Loucy (cell line): ENCODE results near the gene FAM229B.
"Not testable (repeated sequence)": the region's sequence is repeated elsewhere in the genome, so short reads cannot be mapped to it uniquely, and the experiment has no call there.

ENCODE experiments used
- EZH2phosphoT487 ChIP-seq: fragments of 200-600 bp; IDR thresholded peaks from 2 replicates; pipeline ENCODE4 v1.6.1; 2018; ENCODE audit warnings: antibody characterized with exemption, mild to moderate bottlenecking, moderate library complexity, borderline replicate concordance
- TF ChIP-seq, protein P1 (sequence below): fragments of 200-600 bp; sonication (generic); conservative IDR thresholded peaks from 2 replicates; pipeline ENCODE4 v1.5.1; 2014; ENCODE audit warnings: mild to moderate bottlenecking, antibody characterized with exemption, low read length

DNA sequence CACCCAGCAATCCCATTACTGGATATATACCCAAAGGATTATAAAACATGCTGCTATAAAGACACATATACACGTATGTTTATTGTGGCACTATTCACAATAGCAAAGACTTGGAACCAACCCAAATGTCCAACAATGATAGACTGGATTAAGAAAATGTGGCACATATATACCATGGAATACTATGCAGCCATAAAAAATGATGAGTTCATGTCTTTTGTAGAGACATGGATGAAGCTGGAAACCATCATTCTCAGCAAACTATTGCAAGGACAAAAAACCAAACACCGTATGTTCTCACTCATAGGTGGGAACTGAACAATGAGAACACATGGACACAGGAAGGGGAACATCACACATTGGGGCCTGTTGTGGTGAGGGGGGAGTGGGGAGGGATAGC lies 18.6 kb downstream of the FAM229B start:
- TF ChIP-seq, protein P1, sequence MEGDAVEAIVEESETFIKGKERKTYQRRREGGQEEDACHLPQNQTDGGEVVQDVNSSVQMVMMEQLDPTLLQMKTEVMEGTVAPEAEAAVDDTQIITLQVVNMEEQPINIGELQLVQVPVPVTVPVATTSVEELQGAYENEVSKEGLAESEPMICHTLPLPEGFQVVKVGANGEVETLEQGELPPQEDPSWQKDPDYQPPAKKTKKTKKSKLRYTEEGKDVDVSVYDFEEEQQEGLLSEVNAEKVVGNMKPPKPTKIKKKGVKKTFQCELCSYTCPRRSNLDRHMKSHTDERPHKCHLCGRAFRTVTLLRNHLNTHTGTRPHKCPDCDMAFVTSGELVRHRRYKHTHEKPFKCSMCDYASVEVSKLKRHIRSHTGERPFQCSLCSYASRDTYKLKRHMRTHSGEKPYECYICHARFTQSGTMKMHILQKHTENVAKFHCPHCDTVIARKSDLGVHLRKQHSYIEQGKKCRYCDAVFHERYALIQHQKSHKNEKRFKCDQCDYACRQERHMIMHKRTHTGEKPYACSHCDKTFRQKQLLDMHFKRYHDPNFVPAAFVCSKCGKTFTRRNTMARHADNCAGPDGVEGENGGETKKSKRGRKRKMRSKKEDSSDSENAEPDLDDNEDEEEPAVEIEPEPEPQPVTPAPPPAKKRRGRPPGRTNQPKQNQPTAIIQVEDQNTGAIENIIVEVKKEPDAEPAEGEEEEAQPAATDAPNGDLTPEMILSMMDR: not testable (repeated sequence)
- not testable (repeated sequence) for TF ChIP-seq EZH2phosphoT487
